Activated naive CD8-positive, alpha-beta T cell (primary cell): ENCODE data around the gene ABCC6.
"Not testable (repeated sequence)": the region's sequence is repeated elsewhere in the genome, so short reads cannot be mapped to it uniquely, and the experiment has no call there.

Experiments used
- H3K27ac Mint-ChIP-seq: one replicate; pipeline ENCODE4 v1.8.0; 2021; ENCODE audit warnings: mixed read lengths
- H3K27me3 Mint-ChIP-seq: one replicate; pipeline ENCODE4 v1.8.0; 2021; ENCODE audit warnings: mixed read lengths
- H3K36me3 Mint-ChIP-seq: one replicate; pipeline ENCODE4 v1.8.0; 2021; ENCODE audit warnings: mixed read lengths
- H3K4me1 Mint-ChIP-seq: one replicate; pipeline ENCODE4 v1.8.0; 2021; ENCODE audit warnings: low read depth, mixed read lengths
- H3K4me3 Mint-ChIP-seq: one replicate; pipeline ENCODE4 v1.8.0; 2021; ENCODE audit warnings: mild to moderate bottlenecking, mixed read lengths
- H3K9me3 Mint-ChIP-seq: one replicate; pipeline ENCODE4 v1.8.0; 2021; ENCODE audit warnings: low read depth, mixed read lengths

The ABCC6 gene

DNA sequence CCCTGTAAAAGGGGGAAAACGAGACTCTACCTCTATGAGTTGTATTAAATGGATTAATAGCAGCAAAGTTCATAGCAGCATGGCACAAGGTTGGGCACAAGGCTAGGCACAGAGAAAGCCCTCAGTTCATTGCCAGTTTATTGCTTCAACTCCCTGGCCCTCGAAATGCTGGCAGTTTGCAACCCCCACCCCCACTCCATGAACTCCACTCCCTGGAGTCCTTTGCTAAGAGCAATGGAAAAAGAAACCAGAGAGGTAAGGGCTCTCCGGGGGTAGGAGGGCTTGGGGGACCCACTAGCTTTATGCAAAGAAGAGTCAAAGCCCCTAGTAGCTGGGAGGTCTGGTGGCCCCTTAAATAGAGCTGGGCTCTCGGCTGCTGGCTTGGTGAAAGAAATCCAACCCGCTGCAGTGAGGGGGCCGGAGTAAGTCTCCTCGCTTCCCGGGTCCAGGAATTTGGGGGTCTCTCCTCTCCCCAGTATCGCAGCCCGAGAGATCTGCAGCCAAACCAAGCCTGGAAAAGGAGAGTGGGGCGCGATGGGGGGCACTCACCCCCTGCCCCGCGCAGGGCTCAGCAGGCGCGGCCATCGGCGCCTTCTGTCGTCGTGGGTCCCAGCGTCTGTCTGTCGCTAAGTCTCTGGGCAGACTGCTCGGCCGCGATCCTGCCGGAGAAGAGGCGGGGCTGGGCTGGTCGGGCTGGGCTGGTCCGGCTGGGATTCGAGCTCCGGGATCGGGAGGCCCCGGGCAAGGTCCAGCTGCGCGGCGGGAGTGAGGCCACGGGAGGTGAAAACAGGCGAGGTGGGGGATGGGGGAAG is at the start of gene ABCC6:
Gene ABCC6, minus strand, starts transcription at position 645 of the 812 bp plus-strand sequence. Its CDS starts 60 bp downstream, at position 585.
- H3K27me3 Mint-ChIP-seq, H3K27ac Mint-ChIP-seq, H3K9me3 Mint-ChIP-seq, H3K36me3 Mint-ChIP-seq, H3K4me3 Mint-ChIP-seq, H3K4me1 Mint-ChIP-seq: not testable (repeated sequence)

DNA sequence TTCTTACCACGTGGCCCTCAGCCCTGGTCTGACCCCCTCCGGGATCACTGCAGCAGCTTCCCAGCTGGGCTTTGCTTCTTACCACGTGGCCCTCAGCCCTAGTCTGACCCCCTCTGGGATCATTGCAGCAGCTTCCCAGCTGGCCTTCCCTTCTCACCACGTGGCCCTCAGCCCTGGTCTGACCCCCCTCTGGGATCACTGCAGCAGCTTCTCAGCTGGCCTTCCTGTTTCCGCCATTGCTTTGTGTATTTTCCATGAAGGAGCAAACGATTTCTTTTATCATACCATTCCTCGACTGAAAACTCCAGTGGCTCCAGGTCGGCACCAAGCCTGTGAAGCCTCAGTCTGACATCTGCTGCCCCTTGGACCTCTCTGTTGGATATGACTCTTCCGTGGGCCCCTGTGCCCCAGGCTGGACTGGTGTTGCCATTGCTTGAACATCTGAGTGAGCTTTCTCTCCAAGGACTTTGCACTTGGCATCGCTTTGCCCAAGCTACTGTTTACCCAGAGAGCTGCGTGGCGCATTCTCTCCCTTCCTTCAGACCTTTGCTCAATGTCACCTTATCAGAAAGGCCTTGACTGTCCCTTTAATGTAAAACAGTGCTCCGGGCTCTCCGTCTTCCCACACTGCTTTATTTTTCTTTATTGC is 49.4 kb upstream of the ABCC6 start:
- H3K27ac Mint-ChIP-seq, H3K4me3 Mint-ChIP-seq, H3K27me3 Mint-ChIP-seq, H3K9me3 Mint-ChIP-seq, H3K36me3 Mint-ChIP-seq, H3K4me1 Mint-ChIP-seq: not testable (repeated sequence)

DNA sequence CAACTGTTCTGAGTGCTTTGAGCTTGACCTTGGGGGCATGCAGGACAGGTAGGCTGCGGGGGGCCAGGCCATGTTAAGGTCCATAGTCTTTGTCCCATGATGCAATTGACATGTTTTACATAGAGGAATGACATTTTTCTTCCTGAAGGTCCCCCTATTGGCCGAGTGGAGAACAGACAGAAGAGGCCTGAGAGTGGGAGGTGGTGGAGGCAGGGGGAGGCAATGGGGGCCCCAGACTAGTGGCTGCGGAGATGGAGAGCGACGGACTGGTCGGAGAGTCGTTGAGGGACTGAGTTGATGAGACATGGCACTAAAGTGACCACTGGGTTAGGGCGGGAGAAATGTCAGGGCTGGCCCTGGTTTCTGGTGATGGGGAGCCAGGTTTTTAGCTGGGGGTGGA is 48.4 kb upstream of the ABCC6 start:
- H3K4me1 Mint-ChIP-seq, H3K4me3 Mint-ChIP-seq, H3K36me3 Mint-ChIP-seq, H3K27me3 Mint-ChIP-seq, H3K9me3 Mint-ChIP-seq, H3K27ac Mint-ChIP-seq: not testable (repeated sequence)

DNA sequence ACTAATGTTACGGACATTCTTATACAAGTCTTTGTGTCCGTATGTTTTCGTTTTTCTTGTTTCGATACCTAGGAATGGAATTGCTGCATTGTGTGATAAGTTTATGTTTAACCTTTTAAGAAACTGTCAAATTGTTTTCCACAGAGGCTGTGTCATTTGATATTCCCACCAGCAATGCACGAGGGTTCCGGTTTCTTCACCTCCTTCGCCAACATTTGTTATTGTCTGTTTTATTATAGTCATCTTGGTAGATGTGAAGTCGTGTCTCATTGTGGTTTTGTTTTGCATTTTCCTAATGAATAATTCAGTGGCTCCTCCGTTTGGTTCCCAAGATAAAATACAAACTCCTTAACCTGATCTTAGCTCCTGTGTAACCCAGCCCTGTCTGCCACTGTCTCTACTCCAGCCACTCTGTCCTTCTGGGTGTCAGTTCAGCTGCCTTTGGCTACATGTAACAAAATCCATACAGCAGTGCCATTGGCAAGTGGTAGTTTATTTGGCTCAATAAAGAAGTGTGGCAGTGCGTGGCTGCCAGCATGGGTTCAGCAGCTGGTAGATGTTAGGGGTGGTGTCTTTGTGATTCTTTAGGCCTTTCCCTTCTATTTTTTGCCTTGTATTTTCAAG is 45.0 kb upstream of the ABCC6 start:
- not testable (repeated sequence) for H3K4me1 Mint-ChIP-seq, H3K9me3 Mint-ChIP-seq, H3K27ac Mint-ChIP-seq, H3K27me3 Mint-ChIP-seq, H3K36me3 Mint-ChIP-seq, H3K4me3 Mint-ChIP-seq

DNA sequence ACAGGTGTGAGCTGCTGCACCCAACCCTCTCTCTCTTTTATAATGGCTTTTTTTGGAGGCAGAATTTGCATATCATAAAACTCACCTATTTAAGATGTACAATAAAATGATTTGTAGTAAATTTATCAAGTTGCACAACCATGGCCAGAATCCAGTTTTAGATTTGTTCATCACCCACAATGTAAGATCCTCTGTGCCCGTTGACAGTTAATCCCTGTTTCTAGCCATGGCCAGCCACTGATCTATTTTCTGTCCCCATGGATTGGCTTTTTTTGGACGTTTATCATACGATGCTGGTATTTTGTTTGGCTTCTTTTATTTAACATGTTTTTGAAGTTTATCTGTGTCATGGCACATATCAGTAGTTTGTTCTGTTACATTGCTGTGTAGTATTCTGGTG is 44.4 kb upstream of the ABCC6 start:
- H3K27me3 Mint-ChIP-seq, H3K36me3 Mint-ChIP-seq, H3K4me1 Mint-ChIP-seq, H3K27ac Mint-ChIP-seq, H3K9me3 Mint-ChIP-seq, H3K4me3 Mint-ChIP-seq: not testable (repeated sequence)

DNA sequence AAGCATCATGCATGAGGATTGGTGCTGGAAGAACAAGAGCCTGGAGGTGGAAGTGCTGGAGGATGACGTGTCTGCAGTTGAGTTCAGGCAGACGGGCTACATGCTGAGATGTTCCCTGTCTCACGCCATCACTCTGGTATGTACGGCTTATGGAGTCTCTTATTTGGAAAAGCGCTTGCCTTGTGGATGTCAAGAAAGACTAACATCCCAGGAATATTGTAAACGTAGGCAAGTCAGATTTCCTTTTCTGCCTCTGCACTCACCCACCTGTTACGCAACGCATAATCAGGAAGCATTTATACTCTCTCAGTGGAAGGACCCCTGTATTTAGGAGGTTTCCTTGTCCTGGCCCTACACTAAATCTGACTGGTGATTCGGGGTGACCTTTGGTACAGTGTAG is 41.8 kb upstream of the ABCC6 start:
- not testable (repeated sequence) for H3K27me3 Mint-ChIP-seq

DNA sequence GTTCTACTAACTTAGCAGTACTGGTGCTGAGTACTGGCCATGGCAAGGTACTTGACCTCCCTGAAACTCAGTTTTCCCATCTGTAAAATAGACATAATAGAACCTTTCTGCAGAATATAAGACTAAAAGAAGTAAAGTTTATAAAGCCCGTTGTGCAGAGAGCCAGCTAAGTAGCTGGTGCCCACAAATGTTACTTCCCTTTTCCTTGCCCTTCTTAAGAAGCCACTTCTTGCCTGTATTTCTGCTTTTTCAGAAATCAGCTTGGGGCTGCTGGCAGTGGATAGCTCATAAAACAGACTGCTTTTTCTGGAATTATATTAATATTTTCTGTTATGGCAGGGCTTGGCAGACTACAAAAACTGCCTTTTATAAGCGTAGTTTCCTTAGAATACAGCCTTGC is 40.7 kb upstream of the ABCC6 start:
- H3K9me3 Mint-ChIP-seq, H3K27ac Mint-ChIP-seq, H3K36me3 Mint-ChIP-seq, H3K4me1 Mint-ChIP-seq, H3K4me3 Mint-ChIP-seq, H3K27me3 Mint-ChIP-seq: not testable (repeated sequence)

More for the DNA sequence above, 41.8 kb upstream of the ABCC6 start:
- H3K27ac Mint-ChIP-seq, H3K4me1 Mint-ChIP-seq, H3K4me3 Mint-ChIP-seq, H3K9me3 Mint-ChIP-seq, H3K36me3 Mint-ChIP-seq: not testable (repeated sequence)

DNA sequence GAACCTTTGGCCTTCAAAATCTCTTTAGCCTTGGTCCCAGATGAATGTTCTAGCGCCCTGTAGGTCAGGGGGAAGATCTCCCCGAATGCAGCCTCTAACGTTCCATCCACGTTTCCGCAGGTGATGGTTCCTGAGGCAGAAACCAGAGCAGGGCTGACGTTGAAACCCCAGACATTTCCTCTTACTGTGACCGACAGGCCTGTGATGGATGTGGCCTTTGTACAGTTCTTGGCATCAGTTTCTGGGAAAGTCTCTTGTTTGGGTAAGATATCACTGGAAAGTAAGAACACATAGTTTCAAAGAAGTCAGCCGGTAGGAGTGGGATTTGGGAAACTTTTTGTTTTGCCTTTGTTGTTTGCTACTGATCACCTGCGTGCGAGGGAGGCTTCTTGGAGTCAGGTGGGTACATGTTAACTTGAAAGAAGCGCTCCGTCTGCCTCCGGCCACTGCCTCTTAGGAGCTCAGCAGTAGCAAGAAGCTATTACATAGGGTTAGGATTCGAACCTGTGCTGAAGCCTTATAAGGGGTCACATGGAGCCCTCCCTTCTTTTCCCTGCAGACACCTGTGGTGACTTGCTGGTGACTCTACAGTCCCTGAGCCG is 39.8 kb upstream of the ABCC6 start:
- H3K36me3 Mint-ChIP-seq, H3K9me3 Mint-ChIP-seq, H3K27ac Mint-ChIP-seq, H3K27me3 Mint-ChIP-seq, H3K4me1 Mint-ChIP-seq, H3K4me3 Mint-ChIP-seq: not testable (repeated sequence)

DNA sequence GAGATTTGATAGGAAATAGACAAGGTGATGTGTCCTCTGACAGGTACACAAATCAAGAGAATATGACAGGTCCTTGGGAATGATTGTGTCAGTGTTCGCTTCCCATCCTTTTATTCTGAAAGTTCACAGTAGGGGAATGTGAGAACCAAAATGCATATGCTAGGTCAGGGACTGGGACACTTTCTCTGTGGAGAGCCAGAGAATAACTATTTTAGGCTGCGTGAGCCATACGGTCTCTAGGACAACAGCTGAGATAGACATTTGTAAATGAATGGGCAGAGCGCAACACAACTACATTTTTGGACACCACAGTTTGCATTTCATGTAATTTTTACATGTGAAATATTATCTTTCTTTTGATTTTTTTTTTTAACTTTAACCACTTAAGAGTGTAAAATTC is 36.7 kb upstream of the ABCC6 start:
- not testable (repeated sequence) for H3K27ac Mint-ChIP-seq, H3K27me3 Mint-ChIP-seq, H3K4me1 Mint-ChIP-seq, H3K9me3 Mint-ChIP-seq, H3K36me3 Mint-ChIP-seq, H3K4me3 Mint-ChIP-seq

DNA sequence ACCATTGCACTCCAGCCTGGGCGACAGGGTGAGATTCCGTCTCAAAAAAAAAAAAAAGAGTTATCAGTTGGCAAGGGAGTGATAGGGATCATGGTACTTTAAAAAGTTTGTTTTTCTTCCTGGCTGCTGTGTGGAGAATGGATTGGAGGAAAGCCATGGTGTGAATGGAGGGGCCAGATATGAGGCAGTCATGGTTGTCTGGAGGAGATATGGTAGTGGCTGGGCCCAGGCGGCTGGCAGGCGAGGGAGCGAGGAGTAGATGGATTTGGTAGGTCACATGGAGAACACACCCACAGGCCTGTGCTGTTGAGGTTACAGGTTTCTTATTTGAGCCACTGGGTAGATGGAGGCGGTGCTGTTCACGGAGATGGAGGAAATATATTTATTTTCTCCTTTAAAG is 35.5 kb upstream of the ABCC6 start:
- H3K27ac Mint-ChIP-seq, H3K27me3 Mint-ChIP-seq, H3K9me3 Mint-ChIP-seq, H3K36me3 Mint-ChIP-seq, H3K4me3 Mint-ChIP-seq, H3K4me1 Mint-ChIP-seq: not testable (repeated sequence)

DNA sequence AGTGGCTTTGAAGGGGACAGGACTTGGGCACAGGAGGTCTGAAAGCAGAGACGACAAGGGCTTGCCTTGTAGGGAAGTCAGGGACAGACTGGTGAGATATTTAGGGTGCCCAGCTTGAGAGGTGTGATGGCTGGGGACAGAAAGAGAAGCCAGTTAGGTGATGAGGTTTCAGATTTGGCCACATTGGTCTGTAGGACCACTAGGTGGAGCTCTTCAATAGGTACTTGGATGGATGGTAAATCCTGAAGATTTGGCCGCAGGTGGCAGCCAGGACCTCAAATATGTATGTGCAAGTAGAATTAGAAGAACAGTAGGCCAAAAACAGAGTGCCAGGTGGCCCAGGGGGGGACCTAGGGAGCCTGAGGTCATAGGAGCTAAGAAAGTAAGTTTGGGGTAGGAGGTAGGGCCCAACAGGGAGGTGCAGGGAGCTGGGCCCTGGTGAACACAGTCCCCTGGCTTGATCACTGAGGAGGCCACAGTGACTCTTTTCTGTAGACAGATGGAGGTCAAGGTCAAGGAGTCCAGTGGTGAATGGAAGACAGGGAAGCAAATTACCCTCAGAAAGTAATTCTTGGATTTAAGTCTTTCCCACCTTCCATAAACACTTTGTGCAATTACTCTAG is 34.1 kb upstream of the ABCC6 start:
- not testable (repeated sequence) for H3K4me3 Mint-ChIP-seq, H3K36me3 Mint-ChIP-seq, H3K27me3 Mint-ChIP-seq, H3K4me1 Mint-ChIP-seq, H3K9me3 Mint-ChIP-seq, H3K27ac Mint-ChIP-seq

DNA sequence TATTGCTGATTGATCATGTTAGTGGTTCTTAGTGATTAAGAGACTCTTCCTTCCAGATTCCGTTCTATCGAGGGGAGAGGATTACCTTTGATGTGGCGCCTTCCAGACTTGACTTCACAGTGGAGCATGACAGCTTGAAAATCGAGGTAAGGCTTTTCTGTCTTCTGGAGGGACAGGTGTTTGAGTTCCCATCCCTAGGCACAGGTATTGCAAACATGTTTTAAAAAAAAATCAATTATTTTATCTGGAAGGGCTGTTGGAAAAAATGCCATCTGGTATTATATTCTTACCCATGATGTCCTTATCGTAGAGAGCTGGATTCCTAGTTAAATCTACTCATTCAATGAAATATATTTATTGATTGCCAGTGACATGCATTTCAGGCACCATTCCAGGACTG is 29.1 kb upstream of the ABCC6 start:
- H3K9me3 Mint-ChIP-seq, H3K4me1 Mint-ChIP-seq, H3K27me3 Mint-ChIP-seq, H3K36me3 Mint-ChIP-seq, H3K4me3 Mint-ChIP-seq, H3K27ac Mint-ChIP-seq: not testable (repeated sequence)

DNA sequence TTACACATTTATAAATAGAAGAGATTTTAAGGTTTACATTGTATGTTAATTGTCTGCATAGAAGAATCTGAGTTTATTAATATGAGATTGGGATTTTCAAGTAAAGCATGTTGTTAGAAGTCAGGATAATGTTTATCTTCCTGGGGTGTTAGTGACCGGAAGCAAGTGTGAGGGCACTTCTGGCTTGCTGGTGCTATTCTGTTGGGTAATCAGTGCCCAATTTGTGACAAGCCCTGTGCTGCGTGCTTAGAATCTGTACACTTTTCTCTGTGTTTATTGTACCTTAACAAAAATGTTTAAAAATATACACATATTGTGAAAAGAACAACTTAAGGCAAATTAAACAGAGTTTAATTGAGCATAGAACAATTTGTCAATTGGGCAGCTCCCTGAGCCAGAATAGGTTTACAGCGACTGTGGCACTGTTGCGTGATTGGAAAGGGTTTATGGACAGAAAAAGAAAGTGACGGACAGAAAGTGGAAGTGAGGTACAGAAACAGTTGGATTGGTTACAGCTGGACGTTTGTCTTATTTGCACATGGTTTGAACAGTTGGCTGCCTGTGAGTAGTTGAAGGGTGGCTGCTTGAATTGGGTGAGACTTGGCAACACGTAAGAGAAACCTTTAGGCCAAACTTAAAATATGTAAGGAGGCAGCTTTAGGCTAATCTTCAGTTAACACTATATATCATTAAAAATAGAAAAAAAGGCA is 26.5 kb upstream of the ABCC6 start:
- not testable (repeated sequence) for H3K36me3 Mint-ChIP-seq, H3K27ac Mint-ChIP-seq, H3K4me3 Mint-ChIP-seq, H3K4me1 Mint-ChIP-seq, H3K27me3 Mint-ChIP-seq, H3K9me3 Mint-ChIP-seq

DNA sequence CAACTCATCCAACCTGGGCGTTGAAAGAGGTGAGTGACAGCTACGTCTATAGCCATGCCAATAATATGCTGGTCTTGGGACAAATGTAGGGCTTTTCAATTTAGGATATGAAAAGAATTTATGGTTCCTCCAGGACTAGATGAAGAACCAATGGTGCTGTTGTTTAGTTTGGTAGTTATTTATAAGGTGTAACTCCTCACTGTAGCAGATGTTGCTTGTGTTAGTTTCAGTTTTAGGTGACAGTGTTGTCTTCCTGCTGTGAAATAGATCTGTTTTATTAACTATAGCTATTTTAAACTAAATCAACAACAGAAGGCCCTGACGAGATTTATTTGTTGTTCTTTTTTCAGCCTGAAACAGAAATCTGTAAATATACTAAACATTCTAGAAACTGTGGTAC is 24.1 kb upstream of the ABCC6 start:
- not testable (repeated sequence) for H3K27me3 Mint-ChIP-seq, H3K9me3 Mint-ChIP-seq, H3K4me3 Mint-ChIP-seq, H3K27ac Mint-ChIP-seq, H3K4me1 Mint-ChIP-seq, H3K36me3 Mint-ChIP-seq
